ENCODE measurements around the gene ZNF282. TPM values are rescaled to one million over a fixed set of nuclear protein-coding genes. Genes with fewer than 3 reads are reported as not detected.
A peak's percentile ranks its signal among the peaks of the same experiment; 100 is the strongest.

The ZNF282 gene
- total and polyA plus RNA-seq, 9 of the 15 experiments (the other 6 are each of a cell fraction or from before 2014, with no cell fraction given): 0.76 to 58.6 (median 17.4) TPM

DNA sequence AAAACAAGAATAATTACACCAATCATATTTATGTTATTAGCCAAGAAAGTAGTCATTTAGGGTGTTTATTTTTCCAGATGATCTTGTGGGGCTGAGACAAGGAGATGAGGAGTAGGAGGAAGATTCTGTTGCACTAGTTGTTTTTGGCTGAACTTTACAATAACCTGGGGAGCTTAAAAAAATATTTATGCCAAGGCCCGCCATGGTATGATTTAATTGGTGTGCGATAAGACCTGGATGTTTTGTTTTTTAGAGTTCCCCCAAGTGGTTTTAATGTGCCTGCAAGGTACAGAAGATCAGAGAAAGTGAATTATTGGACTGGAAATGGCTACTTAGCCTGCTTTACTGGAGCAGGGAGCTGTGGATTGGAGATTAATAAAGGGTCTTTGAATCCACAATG is 7.1 kb upstream of the ZNF282 start:
- no peak for TF ChIP-seq POLR3G (IDR thresholded peaks at IDR 0.05; ENCODE audit: extremely low read depth, insufficient read length, insufficient replicate concordance)
- no peak for TF ChIP-seq NR2C2 (CRISPR knock-in tag; IDR thresholded peaks at IDR 0.05)
- no peak for TF ChIP-seq NR2C2 (tag; IDR thresholded peaks at IDR 0.05)
- no peak for TF ChIP-seq SMARCE1 (IDR thresholded peaks at IDR 0.05)
- TF ChIP-seq ZEB2 (IDR thresholded peaks at IDR 0.05): no peak
- no peak for TF ChIP-seq ZNF23 (CRISPR knock-in tag; IDR thresholded peaks at IDR 0.05)
- TF ChIP-seq GABPB1 (CRISPR knock-in tag; IDR thresholded peaks at IDR 0.05): no peak
- TF ChIP-seq, protein P1, sequence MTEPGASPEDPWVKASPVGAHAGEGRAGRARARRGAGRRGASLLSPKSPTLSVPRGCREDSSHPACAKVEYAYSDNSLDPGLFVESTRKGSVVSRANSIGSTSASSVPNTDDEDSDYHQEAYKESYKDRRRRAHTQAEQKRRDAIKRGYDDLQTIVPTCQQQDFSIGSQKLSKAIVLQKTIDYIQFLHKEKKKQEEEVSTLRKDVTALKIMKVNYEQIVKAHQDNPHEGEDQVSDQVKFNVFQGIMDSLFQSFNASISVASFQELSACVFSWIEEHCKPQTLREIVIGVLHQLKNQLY (CRISPR knock-in tag; conservative IDR thresholded peaks at IDR 0.05): no peak
- no peak for TF ChIP-seq MCM2 (IDR thresholded peaks at IDR 0.05; ENCODE audit: low read depth)
- TF ChIP-seq ATF7 (IDR thresholded peaks at IDR 0.05): no peak
- TF ChIP-seq, protein P2, sequence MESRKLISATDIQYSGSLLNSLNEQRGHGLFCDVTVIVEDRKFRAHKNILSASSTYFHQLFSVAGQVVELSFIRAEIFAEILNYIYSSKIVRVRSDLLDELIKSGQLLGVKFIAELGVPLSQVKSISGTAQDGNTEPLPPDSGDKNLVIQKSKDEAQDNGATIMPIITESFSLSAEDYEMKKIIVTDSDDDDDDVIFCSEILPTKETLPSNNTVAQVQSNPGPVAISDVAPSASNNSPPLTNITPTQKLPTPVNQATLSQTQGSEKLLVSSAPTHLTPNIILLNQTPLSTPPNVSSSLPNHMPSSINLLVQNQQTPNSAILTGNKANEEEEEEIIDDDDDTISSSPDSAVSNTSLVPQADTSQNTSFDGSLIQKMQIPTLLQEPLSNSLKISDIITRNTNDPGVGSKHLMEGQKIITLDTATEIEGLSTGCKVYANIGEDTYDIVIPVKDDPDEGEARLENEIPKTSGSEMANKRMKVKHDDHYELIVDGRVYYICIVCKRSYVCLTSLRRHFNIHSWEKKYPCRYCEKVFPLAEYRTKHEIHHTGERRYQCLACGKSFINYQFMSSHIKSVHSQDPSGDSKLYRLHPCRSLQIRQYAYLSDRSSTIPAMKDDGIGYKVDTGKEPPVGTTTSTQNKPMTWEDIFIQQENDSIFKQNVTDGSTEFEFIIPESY (CRISPR knock-in tag; IDR thresholded peaks at IDR 0.05): no peak
- no peak for TF ChIP-seq SUPT5H (IDR thresholded peaks at IDR 0.05)
- TF ChIP-seq TCF7 (IDR thresholded peaks at IDR 0.05; ENCODE audit: borderline replicate concordance): no peak
- no peak for TF ChIP-seq SAFB2 (IDR thresholded peaks at IDR 0.05; ENCODE audit: borderline replicate concordance, low read depth, low read length, severe bottlenecking)
- TF ChIP-seq, protein P3, sequence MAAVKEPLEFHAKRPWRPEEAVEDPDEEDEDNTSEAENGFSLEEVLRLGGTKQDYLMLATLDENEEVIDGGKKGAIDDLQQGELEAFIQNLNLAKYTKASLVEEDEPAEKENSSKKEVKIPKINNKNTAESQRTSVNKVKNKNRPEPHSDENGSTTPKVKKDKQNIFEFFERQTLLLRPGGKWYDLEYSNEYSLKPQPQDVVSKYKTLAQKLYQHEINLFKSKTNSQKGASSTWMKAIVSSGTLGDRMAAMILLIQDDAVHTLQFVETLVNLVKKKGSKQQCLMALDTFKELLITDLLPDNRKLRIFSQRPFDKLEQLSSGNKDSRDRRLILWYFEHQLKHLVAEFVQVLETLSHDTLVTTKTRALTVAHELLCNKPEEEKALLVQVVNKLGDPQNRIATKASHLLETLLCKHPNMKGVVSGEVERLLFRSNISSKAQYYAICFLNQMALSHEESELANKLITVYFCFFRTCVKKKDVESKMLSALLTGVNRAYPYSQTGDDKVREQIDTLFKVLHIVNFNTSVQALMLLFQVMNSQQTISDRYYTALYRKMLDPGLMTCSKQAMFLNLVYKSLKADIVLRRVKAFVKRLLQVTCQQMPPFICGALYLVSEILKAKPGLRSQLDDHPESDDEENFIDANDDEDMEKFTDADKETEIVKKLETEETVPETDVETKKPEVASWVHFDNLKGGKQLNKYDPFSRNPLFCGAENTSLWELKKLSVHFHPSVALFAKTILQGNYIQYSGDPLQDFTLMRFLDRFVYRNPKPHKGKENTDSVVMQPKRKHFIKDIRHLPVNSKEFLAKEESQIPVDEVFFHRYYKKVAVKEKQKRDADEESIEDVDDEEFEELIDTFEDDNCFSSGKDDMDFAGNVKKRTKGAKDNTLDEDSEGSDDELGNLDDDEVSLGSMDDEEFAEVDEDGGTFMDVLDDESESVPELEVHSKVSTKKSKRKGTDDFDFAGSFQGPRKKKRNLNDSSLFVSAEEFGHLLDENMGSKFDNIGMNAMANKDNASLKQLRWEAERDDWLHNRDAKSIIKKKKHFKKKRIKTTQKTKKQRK (IDR thresholded peaks at IDR 0.05; ENCODE audit: borderline replicate concordance, low read depth, low read length): no peak
- TF ChIP-seq RB1 (IDR thresholded peaks at IDR 0.05; ENCODE audit: low read depth): no peak
- TF ChIP-seq FOXA1 (IDR thresholded peaks at IDR 0.05; ENCODE audit: borderline replicate concordance): no peak
- TF ChIP-seq CCAR2 (IDR thresholded peaks at IDR 0.05; ENCODE audit: low read depth, low read length): no peak
- no peak for TF ChIP-seq PHB (CRISPR knock-in tag; IDR thresholded peaks at IDR 0.05)
- intact Hi-C loops (cut with micrococcal nuclease) (no loop called here), in situ Hi-C loops (cut with MboI) (no loop called here)
- Histone ChIP-seq H4K20me1 (replicated peaks; ENCODE audit: control insufficient read depth, insufficient read depth, low read length) (no peaks in the 10 kb centered on the region), H3K4me1 (replicated peaks in 1 of 2; ENCODE audit: control insufficient read depth in 2 of 2, insufficient read depth in 2 of 2, low read length in 2 of 2) (peaks cover 0 to 5% of the 10 kb centered on the region in 2 experiments; a peak in 1 of 5 replicates), H3K27me3 (ENCODE audit: control insufficient read depth in 2 of 2, insufficient read depth in 2 of 2, low read length in 2 of 2) (no peaks in the 10 kb centered on the region), H3K79me2 (ENCODE audit: control insufficient read depth, insufficient read depth, low read length) (no peaks in the 10 kb centered on the region), H3K4me2 (ENCODE audit: insufficient read depth, low read length) (no peak overlapping the region; the same call in 1 of the 2 replicates), H3K9me3 (replicated peaks; ENCODE audit: control insufficient read depth, insufficient read depth, low read depth, low read length) (no peaks in the 10 kb centered on the region), H3K9ac (ENCODE audit: insufficient read depth in 1 of 2, low read depth in 2 of 2, low read length in 2 of 2) (no peak overlapping the region; a peak in 1 of 4 replicates), H3K9me1 (ENCODE audit: control insufficient read depth, insufficient read depth, low read length) (no peaks in the 10 kb centered on the region), H3K4me3 (no peak overlapping the region), H3K36me3 (ENCODE audit: control insufficient read depth, insufficient read depth, low read length) (no peaks in the 10 kb centered on the region), H3K27ac (ENCODE audit: extremely low read depth, low read depth, low read length) (no peak overlapping the region), H2AFZ (ENCODE audit: low read depth, low read length) (peak overlapping the region; percentile 27)
- BruUV-seq (replicated peaks): no TSS peak
- no peak for FAIRE-seq
- 38% methylated on average over 2 of the region's 2 CpGs for WGBS (ENCODE audit: insufficient coverage, low coverage, missing lambda C conversion rate)
- ChIA-PET CTCF (ENCODE audit: low intra/inter-chr PET ratio) (no interaction called here), POLR2A (interaction anchor here (0.7 to 2.2 kb wide), 5 partner anchors 9 to 193 kb away, joined by 3 to 6 read pairs (median 3); partner anchors contain the start of gene ZNF398)
- no peak for ATAC-seq
- no peak for DNase-seq (ENCODE audit: extremely low read depth in 1 of 4, low spot score in 3 of 4)
